RPMI8226 (cell line): ENCODE measurements around the gene CSPG4.
"Not testable (repeated sequence)": the region's sequence is repeated elsewhere in the genome, so short reads cannot be mapped to it uniquely, and the experiment has no call there.

Source experiments
- DNase-seq: peaks from one replicate; pipeline ENCODE4 v3.0.0-alpha.2; 2015

The CSPG4 gene

DNA sequence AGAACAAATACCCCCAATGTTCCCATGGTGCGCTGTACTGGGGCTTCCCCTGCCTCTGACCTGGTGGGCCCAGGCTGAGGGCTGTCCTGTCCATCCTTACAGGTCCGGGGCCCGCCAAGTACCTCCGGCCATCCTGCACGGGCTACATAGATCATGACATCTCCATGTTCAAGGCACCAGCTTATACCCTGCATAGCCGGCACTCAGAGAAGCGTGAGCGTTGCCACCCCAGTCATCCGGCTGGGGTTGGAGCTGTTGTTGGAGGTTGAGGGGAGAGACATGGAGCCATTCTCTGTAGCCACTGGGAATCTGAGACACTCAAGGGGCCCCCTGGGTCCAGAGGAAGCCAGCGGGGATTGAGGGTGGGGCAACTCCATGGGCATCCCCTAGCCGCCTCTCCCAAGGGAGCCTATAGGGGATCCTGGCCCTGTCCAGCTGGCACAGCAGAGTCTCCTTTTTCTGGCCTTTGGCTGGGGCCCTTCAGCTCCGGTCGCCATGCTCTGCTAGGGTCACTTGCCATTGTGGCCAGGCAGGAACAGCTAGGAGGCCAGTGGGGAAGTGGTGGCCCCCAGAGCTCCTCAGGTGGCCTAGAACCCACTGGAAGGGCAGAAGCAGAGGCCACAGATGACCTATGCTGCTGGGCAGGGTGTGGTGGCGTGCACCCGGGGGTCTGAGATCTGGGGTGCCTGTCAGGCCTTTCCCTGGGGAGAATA, 12.5 kb upstream of the CSPG4 start:
- no peak for DNase-seq

DNA sequence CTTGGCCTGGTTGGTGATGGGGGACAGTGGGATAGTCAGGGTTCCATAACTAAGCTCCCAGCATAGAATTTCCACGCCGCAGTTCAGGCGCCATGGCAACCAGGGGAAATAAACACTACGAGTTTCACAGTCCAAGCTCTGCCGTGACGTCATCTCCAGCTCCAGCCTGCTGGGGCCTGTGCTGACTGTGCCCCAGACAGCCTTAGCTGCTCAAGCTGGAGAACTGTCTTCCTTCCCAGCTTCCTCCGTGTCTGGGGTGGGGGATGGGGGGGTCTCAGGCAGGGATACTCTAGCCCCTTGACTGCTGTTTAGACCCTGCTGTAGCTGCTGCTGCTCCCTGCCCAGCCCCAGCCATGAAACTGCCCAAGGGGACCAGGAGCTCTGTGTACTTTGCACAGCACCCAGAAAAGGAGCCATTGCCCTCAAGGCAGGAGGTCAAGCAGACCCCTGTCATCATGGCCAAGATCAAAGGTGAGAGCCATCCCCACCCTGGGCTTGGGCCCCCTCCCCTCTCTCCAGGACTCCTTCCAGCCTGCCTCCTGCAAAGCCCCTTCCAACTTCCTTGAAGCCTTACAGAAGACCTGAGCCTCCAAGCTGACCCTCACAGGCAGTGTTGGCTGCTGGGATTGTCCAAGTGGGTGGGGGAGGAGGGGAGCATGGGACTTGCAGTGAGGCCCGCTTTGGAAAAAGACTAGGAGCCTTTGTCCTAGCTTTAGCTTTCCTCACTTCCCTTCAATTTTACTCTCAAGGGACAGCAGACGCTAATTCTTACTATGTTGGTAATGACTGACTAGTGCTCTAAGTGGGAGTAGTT, 11.4 kb upstream of the CSPG4 start:
- DNase-seq = peak; percentile 90

DNA sequence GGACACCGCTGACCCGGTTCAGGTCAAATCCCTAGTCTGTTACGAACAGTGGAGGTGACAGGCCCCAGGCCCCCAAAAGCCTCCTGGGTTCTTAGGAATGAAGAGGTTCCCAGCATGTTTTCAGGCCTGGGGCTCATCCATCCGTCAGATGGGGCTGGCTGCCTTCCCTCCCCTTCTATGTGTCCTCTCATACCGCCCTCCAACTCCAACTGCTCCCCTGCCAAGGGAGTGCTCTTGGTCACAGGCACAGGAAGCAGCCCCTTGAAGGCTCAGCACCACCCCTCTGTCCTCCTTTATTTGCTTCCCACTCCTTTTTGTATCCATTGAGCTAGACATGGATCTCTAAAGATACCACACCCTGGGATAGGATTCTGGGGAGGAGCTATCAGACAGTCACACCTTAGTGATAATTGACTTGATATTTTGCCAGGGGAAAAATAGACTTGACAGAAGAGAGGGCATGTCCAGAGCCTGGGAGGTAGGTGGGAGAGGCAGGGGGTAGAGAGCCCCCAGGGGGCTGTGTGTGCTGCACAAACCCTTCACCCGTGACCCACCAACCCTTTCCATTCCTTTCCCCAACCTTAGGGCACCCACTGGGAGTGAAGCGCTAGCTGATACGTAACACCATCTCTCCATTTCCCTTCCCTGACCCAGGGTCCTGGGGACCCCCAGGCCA, 10.7 kb upstream of the CSPG4 start:
- no peak for DNase-seq

GRCh38 chr15:75721923-75722870, 9.5 kb upstream of the CSPG4 start:
- no peak for DNase-seq

- DNase-seq = no peak
Measured at GRCh38 chr15:75721480-75721922, 8.9 kb upstream of the CSPG4 start.

DNA sequence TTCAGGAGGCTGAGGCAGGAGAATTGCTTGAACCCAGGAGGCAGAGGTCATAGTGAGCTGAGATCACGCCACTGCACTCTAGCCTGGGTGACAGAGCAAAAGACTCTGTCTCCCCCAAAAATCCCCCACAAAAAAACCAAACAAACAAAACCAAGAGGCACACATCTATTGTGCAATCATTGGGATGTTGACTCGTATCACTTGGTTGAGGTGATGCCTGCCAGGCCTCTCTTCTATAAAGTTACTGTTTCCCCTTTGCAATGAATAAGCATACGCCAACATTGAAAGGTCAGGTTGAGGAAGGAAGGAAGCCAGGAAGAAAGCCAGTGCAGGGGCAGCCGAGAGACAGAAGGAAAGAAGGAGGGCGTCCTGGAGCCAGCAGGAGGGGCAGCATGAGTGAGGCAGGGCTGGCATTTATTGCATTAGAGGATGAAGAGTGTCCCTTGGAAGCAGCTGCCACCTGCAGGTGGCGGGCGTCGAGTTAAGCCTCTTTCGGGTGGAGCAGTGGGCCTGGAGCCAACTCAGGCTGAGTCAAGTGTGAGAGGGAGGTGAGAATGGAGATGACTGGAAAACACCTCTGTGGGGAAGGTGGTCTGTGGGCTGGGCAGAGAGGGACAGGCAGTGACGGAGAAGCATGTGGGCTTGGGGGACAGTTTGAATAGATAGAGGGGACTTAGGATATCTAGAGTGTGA, 8.3 kb upstream of the CSPG4 start:
- DNase-seq = peak; percentile 95

GRCh38 chr15:75720297-75720696, 7.6 kb upstream of the CSPG4 start:
- DNase-seq = no peak

GRCh38 chr15:75718328-75718727, 5.7 kb upstream of the CSPG4 start:
- no peak for DNase-seq

GRCh38 chr15:75717001-75717400, 4.4 kb upstream of the CSPG4 start:
- DNase-seq = not testable (repeated sequence)

DNA sequence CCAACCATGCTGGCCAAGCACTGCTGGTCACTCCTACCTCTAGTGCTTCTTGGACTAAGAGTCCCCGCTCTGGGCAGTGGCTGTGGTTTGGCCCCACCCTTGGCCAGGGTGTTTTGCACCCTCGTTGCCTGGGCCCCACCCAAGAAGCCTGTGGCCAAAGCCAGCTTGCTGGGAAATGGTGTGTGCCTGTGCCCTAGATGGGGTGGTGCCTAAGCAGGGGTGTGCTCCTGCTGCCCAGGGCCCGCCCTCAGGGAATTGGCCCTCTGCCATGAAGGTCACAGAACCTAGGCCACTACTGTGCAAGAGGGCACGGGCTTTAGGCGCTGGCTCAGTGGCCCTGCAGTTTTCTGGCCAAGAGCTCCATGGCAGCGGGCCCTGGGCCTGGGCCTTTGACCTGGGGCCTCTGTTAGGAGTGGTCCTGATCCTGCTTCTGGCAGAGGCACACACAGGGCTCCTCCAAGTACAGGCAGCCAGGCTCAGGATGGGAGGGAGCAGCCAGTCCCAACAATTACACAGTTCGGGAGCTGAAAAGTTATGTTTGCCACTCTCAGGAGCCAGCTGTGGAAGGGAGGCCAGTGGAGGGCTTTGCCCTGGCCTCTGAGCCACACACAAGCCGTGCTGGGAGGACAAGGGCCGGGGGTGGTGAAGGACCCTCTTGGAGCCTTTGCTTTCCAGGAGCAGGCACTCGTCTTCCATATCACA, 3.8 kb upstream of the CSPG4 start:
- DNase-seq = not testable (repeated sequence)

DNA sequence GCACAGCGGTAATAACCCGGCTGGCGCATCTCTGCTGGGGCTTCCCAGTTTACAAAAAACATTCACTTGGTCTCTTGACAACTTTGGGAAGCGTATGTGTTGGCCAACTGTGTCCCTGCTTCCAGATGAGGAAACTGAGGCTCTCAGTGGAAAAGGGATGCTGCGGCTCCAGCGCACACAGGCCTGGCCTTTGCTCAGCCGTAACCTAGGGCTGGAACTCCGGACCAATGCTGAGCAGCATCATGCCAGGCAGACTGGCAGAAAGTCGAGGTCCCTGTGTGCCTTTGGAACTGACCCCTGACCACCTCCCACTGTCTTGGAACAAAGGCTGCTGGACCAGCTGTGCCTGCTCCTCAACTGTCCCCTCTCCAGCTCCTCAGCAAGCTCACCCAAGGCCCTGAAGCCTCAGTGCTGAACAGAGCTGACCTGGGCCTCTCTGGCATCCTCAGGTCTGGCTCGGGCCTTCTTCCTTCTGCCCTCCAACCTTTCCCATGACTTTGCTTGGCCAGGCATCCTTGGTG, 2.7 kb upstream of the CSPG4 start:
- not testable (repeated sequence) for DNase-seq

DNA sequence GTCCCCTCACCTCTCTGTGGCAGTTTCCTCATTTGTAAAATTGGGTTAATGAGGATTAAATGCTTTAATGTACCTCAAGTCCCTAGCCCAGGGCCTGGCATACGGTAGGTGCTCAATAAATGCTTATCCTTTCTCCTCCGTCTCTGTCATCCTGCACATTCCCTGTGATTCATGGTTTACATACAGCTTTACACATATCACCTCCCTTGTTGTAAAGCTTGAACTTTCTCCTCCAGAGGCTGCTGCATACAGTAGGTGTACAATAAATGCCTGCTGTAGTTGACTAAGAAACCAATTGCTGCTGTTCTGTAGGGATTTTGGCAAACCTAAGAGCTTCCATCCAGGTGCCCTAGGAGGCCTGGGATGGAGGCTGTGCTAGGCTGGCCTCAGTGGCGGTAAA, 1.5 kb upstream of the CSPG4 start:
- DNase-seq = no peak

DNA sequence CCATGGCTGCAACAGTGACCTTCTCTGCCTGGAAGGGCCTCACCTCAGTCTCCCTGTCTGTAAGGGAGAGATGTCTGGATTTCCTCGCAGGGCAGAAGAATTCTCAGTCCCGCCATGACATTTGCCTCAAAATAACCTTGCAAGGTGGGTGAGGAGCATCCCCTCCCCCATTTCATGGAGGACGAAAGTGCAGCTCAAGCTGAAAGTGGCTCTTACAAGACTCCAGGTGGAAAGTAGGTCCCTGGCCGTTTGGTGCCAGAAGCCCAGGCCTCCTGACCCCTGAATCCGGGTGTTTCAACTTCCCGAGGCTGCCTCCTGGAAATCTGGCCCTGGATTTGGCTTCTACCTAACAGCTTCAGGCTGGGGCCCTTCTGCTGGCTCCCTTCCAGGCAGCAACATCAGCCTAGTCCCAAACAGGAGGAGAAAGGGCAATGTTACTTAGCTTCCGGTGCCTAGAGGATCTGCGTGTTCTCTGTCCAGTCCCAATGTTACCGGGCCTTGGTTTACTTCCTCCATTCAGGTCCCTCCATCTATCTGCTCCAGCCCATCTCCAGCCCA, 769 bp upstream of the CSPG4 start:
- DNase-seq = peak; percentile 19

DNA sequence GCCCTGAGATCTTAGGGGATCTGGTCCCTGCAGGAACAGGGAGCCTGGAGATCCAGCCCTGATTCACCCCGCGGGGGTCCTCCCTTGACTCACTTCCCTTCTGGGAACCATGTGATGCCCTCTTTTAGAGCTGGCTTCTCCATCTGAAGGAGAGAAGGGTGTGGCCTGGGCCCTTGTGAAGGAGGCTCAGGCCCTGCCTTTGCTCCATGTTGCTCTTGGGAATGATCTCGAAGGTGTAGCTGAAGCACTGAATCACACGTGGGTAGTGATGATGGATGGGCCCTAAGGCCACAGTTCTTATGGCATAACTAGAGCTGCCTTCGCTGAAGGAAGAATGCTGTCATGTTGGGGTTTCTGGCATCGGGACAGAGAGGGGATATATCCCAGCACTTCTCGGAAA, 1.2 kb downstream of the CSPG4 start:
- not testable (repeated sequence) for DNase-seq

- DNase-seq = not testable (repeated sequence)
Measured at GRCh38 chr15:75710874-75711273, 1.8 kb downstream of the CSPG4 start.

DNA sequence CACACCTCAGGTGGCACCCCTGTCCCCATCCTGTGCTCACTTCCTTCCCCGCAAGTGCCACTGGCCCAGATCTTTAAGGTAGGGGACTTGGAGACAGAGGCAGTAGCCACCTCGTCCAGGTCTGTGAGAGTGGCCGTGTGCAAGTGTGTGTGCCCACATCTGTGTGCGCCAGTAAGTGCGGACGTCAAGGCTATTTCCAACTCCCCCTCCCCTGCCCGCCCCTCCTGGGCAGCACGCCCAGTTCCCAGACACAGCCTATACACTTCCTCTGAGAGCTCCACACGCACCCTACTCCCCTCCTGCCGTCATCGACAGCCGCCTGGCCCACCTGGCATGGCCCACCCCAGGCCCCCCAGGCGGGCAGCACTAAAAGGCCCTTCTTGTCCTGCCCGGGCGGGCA, 3.2 kb downstream of the CSPG4 start:
- DNase-seq = peak; percentile 21

DNA sequence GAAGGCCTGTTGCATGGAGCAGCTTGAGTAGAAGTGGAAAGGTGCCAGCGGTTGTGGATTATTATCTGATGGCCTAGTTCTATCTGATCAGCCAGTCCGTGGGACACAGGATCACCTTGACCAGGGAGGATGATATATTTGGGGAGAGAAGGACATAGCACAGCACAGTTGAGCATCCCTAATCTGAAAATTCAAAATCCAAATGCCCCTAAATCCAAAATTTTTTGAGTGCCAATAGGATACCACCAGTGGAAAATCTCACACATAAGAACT, 6.0 kb downstream of the CSPG4 start:
- no peak for DNase-seq

DNA sequence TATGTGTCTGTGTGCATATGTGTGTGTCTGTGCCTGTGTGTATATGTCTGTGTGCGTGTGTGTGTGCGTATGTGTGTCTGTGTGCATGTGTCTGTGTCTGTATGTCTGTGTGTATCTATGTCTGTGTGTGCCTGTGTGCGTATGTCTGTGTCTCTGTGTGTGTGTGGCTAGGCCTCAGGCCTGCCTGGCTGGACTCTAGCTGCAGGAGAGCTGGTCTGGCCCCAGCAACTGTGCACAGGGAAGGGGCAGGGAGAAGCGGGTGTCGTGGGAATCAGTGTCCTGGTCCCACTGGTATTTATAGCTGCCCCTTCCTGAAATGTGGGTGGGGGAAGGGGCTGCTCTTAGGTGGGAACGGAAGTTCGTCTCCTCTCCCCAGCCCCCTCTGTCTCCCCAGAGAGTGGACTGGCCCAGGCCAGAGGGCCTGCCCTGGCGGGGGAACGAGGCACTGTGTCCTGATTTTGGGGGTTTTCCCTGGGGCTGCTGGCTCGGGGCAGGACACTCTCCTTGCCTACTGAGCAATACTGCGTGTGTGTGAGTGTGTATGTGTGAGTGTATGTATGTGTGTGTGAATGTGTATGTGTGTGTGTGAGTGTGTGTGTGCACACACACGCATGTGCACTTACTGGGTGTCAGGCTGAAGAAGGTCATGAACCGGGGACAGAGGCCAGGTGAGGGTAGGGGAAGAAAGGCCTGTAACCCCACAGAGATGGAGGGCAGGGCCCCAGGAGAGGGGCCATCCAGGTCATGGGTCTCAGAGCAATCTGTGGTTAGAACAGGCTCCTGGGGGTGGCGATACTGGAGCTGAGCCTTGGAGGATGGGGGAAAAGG, 6.6 kb downstream of the CSPG4 start:
- DNase-seq = peak; percentile 4

DNA sequence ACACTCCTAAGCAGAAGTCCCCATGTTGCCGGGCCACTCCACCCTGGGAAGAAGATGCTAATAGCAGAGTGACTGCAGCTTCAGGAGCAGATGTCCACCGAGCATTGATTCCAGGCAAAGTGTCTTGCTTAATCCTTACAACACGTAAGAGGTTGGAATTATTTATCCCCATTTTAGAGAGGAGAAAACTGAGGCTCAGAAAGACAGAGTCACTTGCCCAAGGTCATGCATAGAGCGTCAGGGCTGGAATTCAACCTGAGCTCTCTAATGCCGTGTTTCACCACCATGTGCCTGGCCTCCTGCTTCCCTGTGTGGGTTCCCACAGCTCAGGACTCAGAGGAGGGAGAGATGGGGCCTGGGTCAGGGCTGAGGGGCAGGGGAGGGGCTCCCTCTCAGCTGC, 7.3 kb downstream of the CSPG4 start:
- DNase-seq = not testable (repeated sequence)

- no peak for DNase-seq
Measured at GRCh38 chr15:75704618-75705017, 8.0 kb downstream of the CSPG4 start.
